ENCODE measurements around the gene TUBB4B.

TUBB4B gene

DNA sequence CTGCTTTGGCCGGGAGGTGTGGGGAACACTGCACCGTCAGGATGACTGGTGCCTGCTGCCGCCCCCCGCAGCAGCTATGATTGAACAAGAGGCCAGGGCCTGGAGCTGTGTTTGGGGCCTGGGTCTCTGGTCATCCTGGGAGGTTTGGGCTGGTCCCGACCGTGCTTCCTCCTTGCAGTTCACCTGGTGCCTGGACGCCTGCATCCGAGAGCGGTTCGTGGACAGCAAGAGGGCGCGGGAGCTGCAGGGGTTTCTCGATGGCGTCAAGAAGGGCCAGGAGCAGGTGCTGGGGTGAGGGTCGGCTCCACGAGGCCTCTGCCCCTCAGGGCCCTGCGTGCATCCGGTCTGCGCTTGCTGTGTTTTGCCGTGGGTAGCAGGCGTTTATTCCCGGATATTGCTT is 23.0 kb downstream of the TUBB4B start:
- in situ Hi-C loops (cut with MboI; ENCODE audit: low pct_unique_long_range_greater_than_20kb, low sequenced_read_pairs) = no loop called here
- DNase-seq = no peak

DNA sequence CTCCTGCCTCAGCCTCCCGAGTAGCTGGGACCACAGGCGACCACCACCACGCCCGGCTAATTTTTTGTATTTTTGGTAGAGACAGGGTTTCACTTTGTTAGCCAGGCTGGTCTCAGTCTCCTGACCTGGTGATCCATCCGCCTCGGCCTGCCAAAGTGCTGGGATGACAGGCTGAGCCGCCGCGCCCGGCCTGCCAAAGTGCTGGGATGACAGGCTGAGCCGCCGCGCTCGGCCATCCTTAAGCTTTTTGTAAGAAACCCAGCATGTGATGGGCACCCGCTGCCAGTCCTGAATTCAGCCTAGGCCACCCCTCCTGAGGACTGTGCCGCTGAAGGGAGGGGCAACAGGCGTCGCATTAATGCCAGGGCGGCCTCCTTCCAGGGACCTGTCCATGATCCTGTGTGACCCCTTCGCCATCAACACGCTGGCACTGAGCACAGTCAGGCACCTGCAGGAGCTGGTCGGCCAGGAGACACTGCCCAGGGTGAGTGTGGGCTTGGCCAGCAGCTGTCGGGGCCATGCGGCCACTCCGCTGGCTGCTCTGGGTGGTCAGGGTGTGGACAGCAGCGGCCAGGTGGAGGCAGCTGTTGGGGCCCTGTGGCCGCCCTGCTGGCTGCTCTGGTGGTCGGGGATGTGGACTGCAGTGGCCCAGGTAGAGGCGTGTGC is 24.5 kb downstream of the TUBB4B start:
- in situ Hi-C loops (cut with MboI; ENCODE audit: low pct_unique_long_range_greater_than_20kb, low sequenced_read_pairs) = no loop called here
- DNase-seq = no peak

- DNase-seq = no peak
- in situ Hi-C loops (cut with MboI; ENCODE audit: low pct_unique_long_range_greater_than_20kb, low sequenced_read_pairs) = no loop called here
Observed at GRCh38 chr9:137266162-137266527, 25.1 kb downstream of the TUBB4B start.

GRCh38 chr9:137266585-137267453 is 25.7 kb downstream of the TUBB4B start:
- in situ Hi-C loops (cut with MboI; ENCODE audit: low pct_unique_long_range_greater_than_20kb, low sequenced_read_pairs) = no loop called here
- DNase-seq = no peak

- DNase-seq = no peak
- in situ Hi-C loops (cut with MboI; ENCODE audit: low pct_unique_long_range_greater_than_20kb, low sequenced_read_pairs) = no loop called here
Observed at GRCh38 chr9:137267933-137268355, 26.9 kb downstream of the TUBB4B start.

DNA sequence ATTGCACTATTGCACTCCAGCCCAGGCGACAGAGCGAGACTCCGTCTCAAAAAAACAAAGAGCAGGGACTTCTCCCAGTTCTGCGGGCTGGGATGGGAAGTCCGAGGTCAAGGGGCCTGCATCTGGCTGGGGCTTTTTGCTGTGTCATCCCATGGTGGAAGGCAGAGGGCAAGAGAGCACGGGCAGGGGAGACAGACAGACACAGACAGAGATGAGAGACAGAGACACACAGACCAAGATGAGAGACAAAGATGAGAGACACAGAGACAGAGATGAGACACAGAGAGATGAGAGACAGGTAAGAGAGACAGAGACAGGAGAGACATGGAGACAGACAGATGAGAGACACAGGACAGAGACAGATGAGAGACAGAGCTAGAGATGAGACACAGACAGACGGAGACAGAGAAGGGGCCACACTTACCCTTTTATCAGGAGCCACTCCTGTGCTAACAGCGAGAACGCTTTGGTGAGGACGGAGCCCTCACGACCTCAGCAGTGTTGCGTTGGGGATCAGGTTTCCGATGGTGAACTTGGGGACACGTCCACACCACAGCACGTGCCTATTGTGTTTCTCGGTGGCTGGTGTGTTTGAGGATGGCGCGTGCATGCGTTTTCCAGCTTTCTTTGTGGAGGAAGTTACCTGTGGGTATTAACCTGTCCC is 27.6 kb downstream of the TUBB4B start:
- DNase-seq = no peak
- in situ Hi-C loops (cut with MboI; ENCODE audit: low pct_unique_long_range_greater_than_20kb, low sequenced_read_pairs) = no loop called here

DNA sequence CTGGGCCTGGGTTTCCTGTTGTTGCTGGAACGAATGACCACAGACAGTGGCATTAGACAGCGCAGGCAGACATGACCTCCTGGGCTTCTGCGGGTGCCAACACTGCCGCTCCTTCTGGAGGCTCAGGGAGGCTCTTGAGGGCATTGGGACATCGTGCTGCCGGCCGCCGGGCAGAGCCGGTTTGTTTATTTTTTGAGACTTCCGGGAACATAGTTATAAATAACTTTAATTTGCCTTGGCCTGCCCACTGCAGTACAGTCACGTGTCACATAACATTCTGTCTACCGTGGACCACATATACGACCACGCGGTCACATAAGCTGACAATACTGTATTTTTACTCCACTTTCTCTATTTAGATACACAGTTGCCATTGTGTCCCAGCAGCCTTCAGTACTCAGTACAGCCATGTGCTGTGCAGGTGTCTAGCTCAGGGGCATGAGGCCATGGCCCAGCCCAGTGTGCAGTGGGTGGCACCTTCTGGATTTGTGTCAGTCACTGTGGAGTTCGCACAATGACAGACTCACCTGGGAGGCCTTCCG is 28.2 kb downstream of the TUBB4B start:
- no peak for DNase-seq
- in situ Hi-C loops (cut with MboI; ENCODE audit: low pct_unique_long_range_greater_than_20kb, low sequenced_read_pairs) = no loop called here

DNA sequence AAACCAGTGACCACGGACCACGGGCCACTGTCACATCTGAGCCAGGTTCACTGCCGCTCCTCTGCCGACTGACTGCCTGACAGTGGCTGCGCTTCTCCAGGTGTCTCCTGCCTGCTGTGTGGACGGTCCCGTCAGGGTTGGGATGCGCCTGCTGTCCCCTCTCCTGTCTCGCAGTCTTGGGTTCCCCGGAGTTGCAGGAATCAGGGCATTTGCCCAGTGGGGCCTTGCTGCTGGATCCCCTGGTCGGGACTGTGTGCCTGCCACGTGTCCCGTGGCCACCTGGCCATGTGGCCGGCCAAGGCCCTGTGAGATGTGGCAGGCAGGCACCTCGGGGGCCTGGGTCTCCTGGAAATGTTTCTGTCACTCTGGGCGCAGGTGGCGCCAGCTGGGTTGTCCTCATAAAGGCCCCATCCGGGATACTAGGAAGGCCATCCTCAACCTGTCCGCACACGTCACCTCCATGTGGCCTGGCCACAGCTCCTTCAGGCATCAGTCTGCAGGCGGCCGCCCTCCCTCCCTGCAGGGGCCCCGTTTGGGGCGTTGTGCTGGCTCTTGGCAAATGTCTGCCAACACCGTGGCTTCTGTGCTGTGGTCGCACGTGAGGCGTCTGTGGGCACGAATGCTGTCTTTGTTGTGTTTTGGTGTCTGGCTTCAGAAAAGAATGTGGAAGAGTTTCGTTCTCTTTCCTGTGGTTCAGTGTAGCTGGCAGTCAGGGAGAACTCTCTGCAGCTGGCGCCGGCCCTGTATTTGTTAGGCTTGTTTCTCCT is 30.0 kb downstream of the TUBB4B start:
- in situ Hi-C loops (cut with MboI; ENCODE audit: low pct_unique_long_range_greater_than_20kb, low sequenced_read_pairs) = no loop called here
- no peak for DNase-seq

- in situ Hi-C loops (cut with MboI; ENCODE audit: low pct_unique_long_range_greater_than_20kb, low sequenced_read_pairs) = no loop called here
Observed at GRCh38 chr9:137271696-137272076, 30.6 kb downstream of the TUBB4B start.

DNA sequence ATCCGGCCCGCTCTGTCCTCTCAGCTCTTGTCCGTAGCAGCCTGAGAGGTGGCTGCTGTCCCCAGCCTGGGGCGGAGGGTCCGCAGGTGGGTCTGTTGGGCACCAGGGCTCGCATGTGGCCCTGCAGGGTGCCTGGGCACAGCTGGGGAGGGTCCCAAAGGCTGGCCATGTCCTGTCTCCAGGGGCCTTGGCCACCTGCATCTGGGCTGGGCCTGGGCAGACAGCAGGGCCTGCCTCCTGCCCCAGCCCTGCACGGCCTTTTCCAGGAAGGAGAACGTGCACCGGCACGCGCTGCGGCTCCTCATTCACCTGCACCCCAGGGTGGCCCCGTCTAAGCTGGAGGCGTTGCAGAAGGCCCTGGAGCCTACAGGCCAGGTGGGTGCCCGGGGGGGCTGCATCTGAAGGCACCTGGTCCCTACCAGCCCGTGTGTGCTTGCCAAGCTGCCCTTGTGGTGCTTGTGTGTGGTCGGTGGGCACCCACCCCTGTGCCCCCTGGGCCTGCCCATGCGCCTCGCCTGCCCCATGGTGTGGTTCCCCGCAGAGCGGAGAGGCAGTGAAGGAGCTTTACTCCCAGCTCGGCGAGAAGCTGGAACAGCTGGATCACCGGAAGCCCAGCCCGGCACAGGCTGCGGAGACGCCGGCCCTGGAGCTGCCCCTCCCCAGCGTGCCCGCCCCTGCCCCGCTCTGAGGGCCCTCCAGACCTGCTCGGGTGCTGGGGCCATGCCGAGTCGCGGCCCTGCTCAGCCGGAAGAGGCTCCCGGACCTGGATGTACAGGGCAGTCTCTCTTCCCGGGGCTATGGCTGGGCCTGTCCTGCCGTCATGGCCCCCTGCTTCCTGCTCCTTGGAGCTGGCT is 31.4 kb downstream of the TUBB4B start:
- in situ Hi-C loops (cut with MboI; ENCODE audit: low pct_unique_long_range_greater_than_20kb, low sequenced_read_pairs) = no loop called here
- no peak for DNase-seq

More at GRCh38 chr9:137271696-137272076, 30.6 kb downstream of the TUBB4B start:
- DNase-seq = no peak

DNA sequence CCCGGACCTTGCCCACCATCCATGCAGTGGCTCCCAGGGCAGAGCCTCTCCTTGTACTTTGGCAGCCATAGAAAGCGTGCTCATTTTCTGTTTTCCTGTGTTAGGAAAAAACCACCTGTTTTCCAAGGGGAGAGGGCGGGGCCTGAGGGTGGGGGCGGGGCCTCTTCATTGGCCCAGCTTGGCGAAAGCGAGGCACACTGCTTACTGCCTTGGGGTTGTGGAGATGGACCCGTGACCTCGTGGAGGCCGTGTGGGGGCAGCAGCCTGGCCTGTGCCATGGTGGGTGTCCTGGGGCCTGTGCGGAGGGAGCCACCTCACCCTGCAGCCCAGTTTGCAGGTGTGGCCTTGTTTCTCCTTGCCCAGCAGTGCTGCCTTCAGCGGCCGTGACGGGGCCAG is 32.0 kb downstream of the TUBB4B start:
- in situ Hi-C loops (cut with MboI; ENCODE audit: low pct_unique_long_range_greater_than_20kb, low sequenced_read_pairs) = no loop called here
- no peak for DNase-seq

DNA sequence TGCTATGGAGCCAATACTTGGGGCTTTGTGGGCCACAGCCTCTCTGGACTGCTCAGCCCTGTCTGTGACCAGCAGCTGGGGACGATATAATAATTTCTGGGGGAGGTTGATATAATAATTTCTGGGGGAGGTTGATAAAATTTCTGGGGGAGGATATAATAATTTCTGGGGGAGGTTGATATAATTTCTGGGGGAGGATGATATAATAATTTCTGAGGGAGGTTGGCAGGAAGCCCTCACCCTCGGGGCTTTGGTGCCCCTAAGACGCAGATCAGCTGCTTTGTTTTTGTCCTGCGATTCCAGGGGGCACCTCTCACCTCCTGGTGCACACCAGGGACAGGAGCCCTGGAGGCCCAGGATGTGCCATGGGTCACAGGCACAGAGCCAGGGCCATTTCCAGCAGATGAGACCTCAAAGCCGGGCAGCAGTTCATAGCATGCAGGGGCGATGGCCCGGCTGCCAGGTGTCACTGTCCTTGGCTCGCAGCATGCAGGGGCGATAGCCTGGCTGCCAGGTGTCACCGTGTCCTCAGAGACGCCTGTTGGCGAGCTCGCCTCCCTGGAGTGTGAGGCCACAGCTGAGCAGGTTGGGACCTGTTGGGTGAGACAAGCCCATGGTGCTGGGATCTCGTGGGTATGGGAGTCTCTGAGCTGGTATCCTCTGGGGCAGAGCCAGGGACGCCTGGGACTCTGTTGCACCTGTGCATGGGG is 32.7 kb downstream of the TUBB4B start:
- no peak for DNase-seq
- in situ Hi-C loops (cut with MboI; ENCODE audit: low pct_unique_long_range_greater_than_20kb, low sequenced_read_pairs) = no loop called here

GRCh38 chr9:137275203-137275587 is 34.1 kb downstream of the TUBB4B start:
- in situ Hi-C loops (cut with MboI; ENCODE audit: low pct_unique_long_range_greater_than_20kb, low sequenced_read_pairs) = no loop called here
- no peak for DNase-seq

DNA sequence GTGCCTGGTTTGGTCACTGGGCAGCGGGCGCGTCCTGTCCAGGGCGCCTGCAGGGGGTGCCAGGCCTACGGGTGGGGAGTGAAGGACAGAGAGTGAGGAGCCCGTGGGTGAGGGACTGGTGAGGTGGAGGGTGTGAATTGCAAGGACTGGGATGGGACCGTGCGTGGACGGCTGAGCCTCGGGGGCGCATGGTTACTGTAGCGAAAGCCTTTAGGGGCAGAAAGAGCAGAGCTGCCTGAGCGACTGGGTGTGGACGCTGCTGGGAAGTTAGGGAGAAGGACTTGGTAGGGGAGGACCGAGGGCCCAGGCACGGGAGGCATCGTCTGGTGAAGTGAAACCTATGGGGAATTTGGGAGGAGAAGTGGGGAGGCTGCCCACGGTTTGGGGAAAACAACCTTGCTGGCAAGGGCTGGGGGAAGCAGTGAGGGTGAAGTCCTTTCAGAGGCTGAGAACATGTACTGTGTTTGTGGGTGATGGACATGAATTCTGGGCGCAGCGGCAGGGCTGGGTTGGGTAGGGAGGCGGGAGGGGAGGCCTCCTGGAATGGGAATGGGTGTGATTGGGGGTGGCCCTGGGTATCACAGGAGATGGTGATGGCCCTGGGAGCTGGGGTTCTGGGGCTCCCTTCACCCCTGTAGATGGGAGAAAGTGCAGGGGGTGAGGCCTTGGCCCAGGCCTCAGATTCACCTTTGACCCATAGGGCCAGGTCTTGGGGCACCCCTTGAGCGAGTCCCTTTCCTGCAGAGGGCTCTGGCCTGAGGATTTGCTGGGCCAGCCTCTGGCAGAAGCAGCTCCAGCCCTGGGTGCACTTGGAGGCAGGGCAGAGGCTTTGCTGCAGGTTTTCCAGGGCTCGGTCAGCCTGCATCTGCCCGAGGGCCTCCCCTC is 34.7 kb downstream of the TUBB4B start:
- no peak for DNase-seq
- in situ Hi-C loops (cut with MboI; ENCODE audit: low pct_unique_long_range_greater_than_20kb, low sequenced_read_pairs) = no loop called here

GRCh38 chr9:137276473-137277328 is 35.6 kb downstream of the TUBB4B start:
- in situ Hi-C loops (cut with MboI; ENCODE audit: low pct_unique_long_range_greater_than_20kb, low sequenced_read_pairs) = no loop called here
- peak; percentile 91 for DNase-seq

Data from KBM-7 (cell line).